Panc1 (cell line): Measurements from ENCODE around the gene TRMT11.

Experiments
- POLR2AphosphoS5 ChIP-seq: IDR thresholded peaks from 2 replicates; pipeline ENCODE4 v1.6.1; 2012; ENCODE audit warnings: mild to moderate bottlenecking, low read depth, low read length, moderate library complexity
- SIN3A ChIP-seq: IDR thresholded peaks from 2 replicates; pipeline ENCODE4 v1.6.1; 2012; ENCODE audit warnings: low read depth, mild to moderate bottlenecking, low read length, moderate library complexity, borderline replicate concordance; ENCODE audit not compliant: insufficient read depth
- TCF7L2 ChIP-seq: IDR thresholded peaks from 2 replicates; pipeline ENCODE4 v1.6.1; 2011; ENCODE audit warnings: mild to moderate bottlenecking, low read depth, low read length, inconsistent platforms
- TF ChIP-seq, protein P1 (sequence below): fragments of 450-650 bp; IDR thresholded peaks from 2 replicates; pipeline ENCODE4 v1.5.1; 2017; ENCODE audit warnings: mild to moderate bottlenecking
- TF ChIP-seq, protein P2 (sequence below), 2 experiments: IDR thresholded peaks; 2 replicates each; pipeline ENCODE4 v1.6.1; 2011 to 2012; ENCODE audit warnings: low read depth in 2 of 2, control low read depth in 1 of 2, low read length in 1 of 2, mild to moderate bottlenecking in 1 of 2, moderate library complexity in 1 of 2; ENCODE audit not compliant: insufficient read depth in 1 of 2

DNA sequence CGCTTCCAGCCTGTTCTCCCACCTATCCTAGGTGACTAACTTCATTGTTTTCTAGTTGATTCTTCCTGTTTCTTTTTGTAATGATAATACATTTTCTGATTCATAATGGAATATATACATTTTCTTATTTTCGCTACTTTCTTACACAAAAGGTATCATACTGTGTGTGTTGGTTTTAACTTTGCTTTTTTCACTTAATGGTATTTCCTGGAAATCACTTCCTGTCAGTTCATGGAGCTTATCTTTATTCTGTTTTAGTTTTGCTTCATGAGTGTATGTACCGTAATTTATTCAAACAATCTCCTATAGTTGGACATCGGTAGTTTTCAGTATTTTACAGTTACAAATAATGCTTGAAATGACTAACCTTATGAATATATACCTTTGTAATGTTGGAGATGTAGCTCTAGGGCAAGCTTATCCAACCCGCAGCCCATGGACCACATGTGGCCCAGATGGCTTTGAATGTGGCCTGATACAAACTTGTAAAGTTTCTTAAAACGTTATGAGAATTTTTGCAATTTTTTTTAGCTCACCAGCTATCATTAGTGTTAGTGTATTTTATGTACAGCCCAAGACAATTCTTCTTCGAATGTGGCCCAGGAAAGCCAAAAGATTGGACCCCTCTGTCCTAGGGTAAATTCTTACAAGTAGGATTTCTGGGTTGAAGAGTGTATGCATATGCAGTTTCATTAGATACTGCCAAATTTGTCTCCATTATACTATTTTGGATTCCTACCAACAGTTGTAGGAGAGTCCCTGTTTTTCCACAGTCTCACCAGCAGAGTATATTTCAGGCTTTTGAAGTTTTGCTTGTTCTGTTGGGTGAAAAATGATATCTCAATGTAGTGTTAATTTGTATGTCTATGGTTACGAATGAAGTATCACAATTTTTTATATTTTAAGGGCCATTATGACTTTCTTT is 16.7 kb downstream of the TRMT11 start:
- TF ChIP-seq, protein P1, sequence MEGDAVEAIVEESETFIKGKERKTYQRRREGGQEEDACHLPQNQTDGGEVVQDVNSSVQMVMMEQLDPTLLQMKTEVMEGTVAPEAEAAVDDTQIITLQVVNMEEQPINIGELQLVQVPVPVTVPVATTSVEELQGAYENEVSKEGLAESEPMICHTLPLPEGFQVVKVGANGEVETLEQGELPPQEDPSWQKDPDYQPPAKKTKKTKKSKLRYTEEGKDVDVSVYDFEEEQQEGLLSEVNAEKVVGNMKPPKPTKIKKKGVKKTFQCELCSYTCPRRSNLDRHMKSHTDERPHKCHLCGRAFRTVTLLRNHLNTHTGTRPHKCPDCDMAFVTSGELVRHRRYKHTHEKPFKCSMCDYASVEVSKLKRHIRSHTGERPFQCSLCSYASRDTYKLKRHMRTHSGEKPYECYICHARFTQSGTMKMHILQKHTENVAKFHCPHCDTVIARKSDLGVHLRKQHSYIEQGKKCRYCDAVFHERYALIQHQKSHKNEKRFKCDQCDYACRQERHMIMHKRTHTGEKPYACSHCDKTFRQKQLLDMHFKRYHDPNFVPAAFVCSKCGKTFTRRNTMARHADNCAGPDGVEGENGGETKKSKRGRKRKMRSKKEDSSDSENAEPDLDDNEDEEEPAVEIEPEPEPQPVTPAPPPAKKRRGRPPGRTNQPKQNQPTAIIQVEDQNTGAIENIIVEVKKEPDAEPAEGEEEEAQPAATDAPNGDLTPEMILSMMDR, result no peak
- TF ChIP-seq POLR2AphosphoS5 (no peak), SIN3A (no peak), TCF7L2 (no peak)
- TF ChIP-seq, protein P2, sequence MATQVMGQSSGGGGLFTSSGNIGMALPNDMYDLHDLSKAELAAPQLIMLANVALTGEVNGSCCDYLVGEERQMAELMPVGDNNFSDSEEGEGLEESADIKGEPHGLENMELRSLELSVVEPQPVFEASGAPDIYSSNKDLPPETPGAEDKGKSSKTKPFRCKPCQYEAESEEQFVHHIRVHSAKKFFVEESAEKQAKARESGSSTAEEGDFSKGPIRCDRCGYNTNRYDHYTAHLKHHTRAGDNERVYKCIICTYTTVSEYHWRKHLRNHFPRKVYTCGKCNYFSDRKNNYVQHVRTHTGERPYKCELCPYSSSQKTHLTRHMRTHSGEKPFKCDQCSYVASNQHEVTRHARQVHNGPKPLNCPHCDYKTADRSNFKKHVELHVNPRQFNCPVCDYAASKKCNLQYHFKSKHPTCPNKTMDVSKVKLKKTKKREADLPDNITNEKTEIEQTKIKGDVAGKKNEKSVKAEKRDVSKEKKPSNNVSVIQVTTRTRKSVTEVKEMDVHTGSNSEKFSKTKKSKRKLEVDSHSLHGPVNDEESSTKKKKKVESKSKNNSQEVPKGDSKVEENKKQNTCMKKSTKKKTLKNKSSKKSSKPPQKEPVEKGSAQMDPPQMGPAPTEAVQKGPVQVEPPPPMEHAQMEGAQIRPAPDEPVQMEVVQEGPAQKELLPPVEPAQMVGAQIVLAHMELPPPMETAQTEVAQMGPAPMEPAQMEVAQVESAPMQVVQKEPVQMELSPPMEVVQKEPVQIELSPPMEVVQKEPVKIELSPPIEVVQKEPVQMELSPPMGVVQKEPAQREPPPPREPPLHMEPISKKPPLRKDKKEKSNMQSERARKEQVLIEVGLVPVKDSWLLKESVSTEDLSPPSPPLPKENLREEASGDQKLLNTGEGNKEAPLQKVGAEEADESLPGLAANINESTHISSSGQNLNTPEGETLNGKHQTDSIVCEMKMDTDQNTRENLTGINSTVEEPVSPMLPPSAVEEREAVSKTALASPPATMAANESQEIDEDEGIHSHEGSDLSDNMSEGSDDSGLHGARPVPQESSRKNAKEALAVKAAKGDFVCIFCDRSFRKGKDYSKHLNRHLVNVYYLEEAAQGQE (IDR thresholded peaks at IDR 0.05; ENCODE audit: insufficient read depth in 1 of 2, low read depth in 2 of 2, low read length in 1 of 2), result no peak
